ENCODE measurements around the gene INPP5F. TPM values are rescaled to one million over a fixed set of nuclear protein-coding genes. Genes with fewer than 3 reads are reported as not detected.

Gene INPP5F
- total and polyA plus RNA-seq, 9 donors, result 8.1 to 18.8 (median 13.8) TPM

DNA sequence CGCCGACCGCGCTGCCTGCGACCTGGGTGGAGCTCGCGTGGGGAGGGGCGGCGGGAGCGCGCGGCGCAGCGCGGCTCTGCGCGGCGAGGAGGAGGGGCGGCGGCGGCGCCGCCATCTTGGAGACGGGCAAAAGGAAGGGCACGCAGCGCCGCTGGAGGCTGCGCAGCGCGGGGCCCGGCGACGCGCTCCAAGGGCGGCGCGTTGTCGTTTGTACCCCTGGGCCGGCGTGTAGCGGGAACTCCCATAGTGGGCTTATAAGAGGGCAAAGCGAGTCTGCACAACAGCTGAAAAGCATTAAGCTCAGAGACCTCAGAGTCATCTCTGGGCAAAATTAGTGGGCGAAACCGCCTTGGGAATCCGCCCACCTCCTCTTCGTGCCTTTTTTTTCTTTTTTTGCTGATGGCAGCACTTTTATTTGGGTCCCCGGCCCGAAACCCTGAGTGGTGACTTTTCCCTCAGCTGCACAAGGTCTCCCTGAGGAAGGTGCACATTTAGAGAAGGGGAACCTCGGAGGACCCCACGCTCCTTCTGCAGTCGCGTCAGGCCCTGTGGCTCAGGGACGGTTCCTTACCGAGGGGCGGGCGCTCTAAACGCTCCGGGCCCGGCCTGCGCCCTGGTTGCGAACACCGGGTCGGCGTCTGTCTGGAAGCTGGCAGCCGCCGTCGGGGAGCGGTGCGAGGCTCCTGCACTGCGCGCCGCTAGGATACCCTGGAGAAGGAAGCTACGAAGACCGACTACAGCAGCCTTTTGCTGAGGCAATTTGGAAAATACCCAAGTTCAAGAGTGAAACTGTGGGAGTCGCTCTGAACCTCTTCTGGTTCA, 147.2 kb downstream of the INPP5F start:
- Histone ChIP-seq H3K9me3 (no peaks in the 10 kb centered on the region), H3K27me3 (no peaks in the 10 kb centered on the region), H3K27ac (peak overlapping the region; percentile 76 to 79), H3K36me3 (no peaks in the 10 kb centered on the region), H3K4me1 (ENCODE audit: insufficient read depth) (peaks cover 4% of the 10 kb centered on the region), H3K4me3 (peak overlapping the region; percentile 66)
- 0% methylated on average over 58 to 75 of the region's 75 CpGs for WGBS, 3 donors
- intact Hi-C loops (cut with DNase I), result no loop called here
- no peak for TF ChIP-seq POLR2A (IDR thresholded peaks at IDR 0.05)
- no peak for TF ChIP-seq CTCF (IDR thresholded peaks at IDR 0.05)
- TF ChIP-seq EP300 (IDR thresholded peaks at IDR 0.05), result no peak
- DNase-seq, result peak; percentile 83 to 92 (median 89)

DNA sequence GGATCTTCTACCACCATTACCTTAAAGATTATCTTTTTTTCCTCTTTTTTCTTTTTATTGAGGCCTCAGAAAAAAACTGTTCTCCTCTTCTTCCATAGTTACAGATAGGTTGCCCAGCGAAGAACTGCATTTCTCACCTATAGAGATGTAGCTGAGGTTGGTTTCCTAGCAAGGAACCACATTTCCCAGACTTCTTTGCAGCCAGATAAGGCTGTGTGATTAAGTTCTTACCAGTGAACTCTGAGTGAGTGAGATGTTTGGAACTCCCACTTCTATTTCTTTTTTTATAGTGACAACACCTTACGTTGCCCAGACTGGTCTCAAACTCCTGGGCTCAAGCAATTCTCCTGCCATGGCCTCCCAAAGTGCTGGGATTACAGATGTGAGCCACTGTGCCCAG, 152.7 kb downstream of the INPP5F start:
- TF ChIP-seq CTCF (IDR thresholded peaks at IDR 0.05), result no peak
- no peak for TF ChIP-seq POLR2A (IDR thresholded peaks at IDR 0.05)
- TF ChIP-seq EP300 (IDR thresholded peaks at IDR 0.05), result no peak
- intact Hi-C loops (cut with DNase I), result no loop called here
- 58 to 70% (median 64%) methylated on average over 2 of the region's 2 CpGs for WGBS, 3 donors
- H3K9me3 ChIP-seq, result no peaks in the 10 kb centered on the region
- DNase-seq, result no peak
- no peaks in the 10 kb centered on the region for H3K27me3 ChIP-seq
- no peaks in the 10 kb centered on the region for H3K4me1 ChIP-seq (ENCODE audit: insufficient read depth)
- no peak overlapping the region for H3K27ac ChIP-seq
- no peak overlapping the region for H3K4me3 ChIP-seq
- H3K36me3 ChIP-seq, result no peaks in the 10 kb centered on the region

Small RNAs within 50 kb of the gene (small RNA-seq; reads per million reads assigned to genes)
- gene RN7SL846P, result not detected

Other genes starting within 250 kb of the INPP5F start
- 10 to 100 TPM in 6 of 7 donors, 1 to 10 TPM in 1; 7.6 to 44.5 (median 15.4) TPM for gene RGS10, start 183.3 kb upstream of the INPP5F start, total RNA-seq
- 10 to 100 TPM; 57.3 to 63.3 TPM for gene RGS10, start 183.3 kb upstream of the INPP5F start, polyA plus RNA-seq
- 100 to 1,000 TPM in 4 of 7 donors, 10 to 100 TPM in 3; 58.9 to 113 (median 110) TPM for gene TIAL1, start 129.1 kb upstream of the INPP5F start, total RNA-seq
- gene TIAL1, start 129.1 kb upstream of the INPP5F start, polyA plus RNA-seq, result 10 to 100 TPM; 48.2 to 99.5 TPM
- gene BAG3, start 74.7 kb upstream of the INPP5F start, total RNA-seq, result 10 to 100 TPM; 13.7 to 33.5 (median 29.6) TPM
- gene BAG3, start 74.7 kb upstream of the INPP5F start, polyA plus RNA-seq, result 10 to 100 TPM; 14.4 to 26.9 TPM
- gene MCMBP, start 146.8 kb downstream of the INPP5F start, total RNA-seq, result 10 to 100 TPM; 36.2 to 61.0 (median 52.5) TPM
- gene MCMBP, start 146.8 kb downstream of the INPP5F start, polyA plus RNA-seq, result 10 to 100 TPM; 31.7 to 50.6 TPM
- 10 to 100 TPM; 16.0 to 58.0 (median 51.9) TPM for gene SEC23IP, start 166.7 kb downstream of the INPP5F start, total RNA-seq
- 10 to 100 TPM; 11.5 to 37.1 TPM for gene SEC23IP, start 166.7 kb downstream of the INPP5F start, polyA plus RNA-seq